Keratinocyte (primary cell): ENCODE data around the gene KRTAP4-2. TPM values are rescaled to one million over a fixed set of nuclear protein-coding genes. Genes with fewer than 3 reads are reported as not detected.

Source experiments
- DNase-seq: peaks from one replicate; pipeline ENCODE4 v3.0.0-alpha.2; 2011; ENCODE audit warnings: low read depth, missing footprints, low spot score
- FAIRE-seq: peaks from 2 replicates; lab custom pipeline; 2011; peaks lifted over from hg19 to GRCh38; lab: Jason Lieb, UNC
- H2AFZ ChIP-seq: 2 replicates; pipeline ENCODE4 v1.6.0; 2012; ENCODE audit warnings: low read length, control low read depth, inconsistent platforms; ENCODE audit not compliant: control insufficient read depth
- H3K27ac ChIP-seq: 2 replicates; pipeline ENCODE4 v1.5.1; 2011; ENCODE audit warnings: low read length; ENCODE audit not compliant: control insufficient read depth, insufficient read depth
- H3K27me3 ChIP-seq: 3 replicates; pipeline ENCODE4 v1.6.0; 2011; ENCODE audit warnings: low read length; ENCODE audit not compliant: control insufficient read depth, insufficient read depth; ENCODE audit errors: extremely low read depth
- H3K36me3 ChIP-seq, 2 experiments: 2 replicates in 1 of 2; 3 replicates in 1 of 2; pipeline ENCODE4 v1.5.1; 2011; ENCODE audit warnings: low read length in 2 of 2, mild to moderate bottlenecking in 1 of 2; ENCODE audit not compliant: control insufficient read depth in 2 of 2, insufficient read depth in 2 of 2; ENCODE audit errors: extremely low read depth in 1 of 2
- H3K4me1 ChIP-seq: 3 replicates; pipeline ENCODE4 v1.5.1; 2011; ENCODE audit warnings: low read length; ENCODE audit not compliant: control insufficient read depth, insufficient read depth; ENCODE audit errors: extremely low read depth
- H3K4me2 ChIP-seq: 3 replicates; pipeline ENCODE4 v1.6.0; 2011; ENCODE audit warnings: low read depth, low read length; ENCODE audit not compliant: control insufficient read depth, insufficient read depth; ENCODE audit errors: extremely low read depth
- H3K4me3 ChIP-seq, 3 experiments: fragments of 200-600 bp in 1 of 3; sonication (generic) in 1 of 3; 2 replicates in 2 of 3; 3 replicates in 1 of 3; pipeline ENCODE4 v1.5.1; 2011 to 2016; ENCODE audit warnings: low read length in 3 of 3, mild to moderate bottlenecking in 3 of 3, control low read depth in 2 of 3, inconsistent platforms in 1 of 3, low read depth in 1 of 3, mixed read lengths in 1 of 3, mixed run types in 1 of 3, moderate library complexity in 1 of 3; ENCODE audit not compliant: control insufficient read depth in 2 of 3, insufficient read depth in 2 of 3; ENCODE audit errors: extremely low read depth in 1 of 3
- H3K79me2 ChIP-seq: 2 replicates; pipeline ENCODE4 v1.6.0; 2012; ENCODE audit warnings: low read length; ENCODE audit not compliant: control insufficient read depth, insufficient read depth
- H3K9ac ChIP-seq: 3 replicates; pipeline ENCODE4 v1.6.0; 2011; ENCODE audit warnings: low read length; ENCODE audit not compliant: control insufficient read depth, insufficient read depth; ENCODE audit errors: extremely low read depth
- H3K9me1 ChIP-seq: 3 replicates; pipeline ENCODE4 v1.6.0; 2011; ENCODE audit warnings: low read length; ENCODE audit not compliant: control insufficient read depth, insufficient read depth; ENCODE audit errors: extremely low read depth
- H3K9me3 ChIP-seq: 2 replicates; pipeline ENCODE4 v1.5.1; 2012; ENCODE audit warnings: low read depth, low read length; ENCODE audit not compliant: control insufficient read depth
- H4K20me1 ChIP-seq: 3 replicates; pipeline ENCODE4 v1.6.0; 2011; ENCODE audit warnings: low read length; ENCODE audit not compliant: control insufficient read depth, insufficient read depth; ENCODE audit errors: extremely low read depth
- CTCF ChIP-seq, 3 experiments: IDR thresholded peaks in 1 of 3; conservative IDR thresholded peaks in 1 of 3; optimal IDR thresholded peaks in 1 of 3; 2 replicates in 2 of 3; 3 replicates in 1 of 3; pipeline versions ENCODE3 to v1.5.1; 2011; ENCODE audit warnings: low read length in 3 of 3, mild to moderate bottlenecking in 3 of 3, moderate library complexity in 2 of 3, control low read depth in 1 of 3, inconsistent platforms in 1 of 3; ENCODE audit not compliant: insufficient read depth in 2 of 3; ENCODE audit errors: extremely low read depth in 1 of 3
- EZH2 ChIP-seq: IDR thresholded peaks from one replicate; pipeline ENCODE4 v1.6.1; 2012; ENCODE audit warnings: inconsistent platforms, mild to moderate bottlenecking, low read length, moderate library complexity
- dilution Hi-C: fragments of 300-500 bp; cut with MboI; formaldehyde crosslinking; loops from one replicate; pipeline ENCODE4 v1.7.0; 2020; ENCODE audit warnings: low sequenced_read_pairs; ENCODE audit not compliant: extremely low pct_ligation_motif_present
- polyA plus RNA-seq, 5 experiments: library from polyadenylated mRNA; depleted of rRNA in 3 of 5; stranded (reverse) in 3 of 5; stranded (forward) in 1 of 5; unstranded in 1 of 5; fragments of >200 nt; gene quantifications; 1 replicate in 1 of 5; 2 replicates in 3 of 5; 3 replicates in 1 of 5; pipeline versions ENCODE4 v1.2.1 to v1.2.3, GENCODE V29; 2011 to 2012; ENCODE audit warnings: missing spikeins in 2 of 5, low read depth in 1 of 5, low replicate concordance in 1 of 5

KRTAP4-2 gene
- polyA plus RNA-seq, 1 donor (not counting 4 experiments of a cell fraction or from before 2014, with no cell fraction given): not detected

- H3K4me1 ChIP-seq: no peaks in the 10 kb centered on the region
- no peak for DNase-seq
- H3K9me1 ChIP-seq: no peaks in the 10 kb centered on the region
- no peak within 1 kb of the TSS for H2AFZ ChIP-seq
- dilution Hi-C loops: no loop called here
- no peak within 1 kb of the TSS for H3K4me2 ChIP-seq
- H4K20me1 ChIP-seq: no peaks in the 10 kb centered on the region
- H3K27ac ChIP-seq: no peak within 1 kb of the TSS
- no peaks in the 10 kb centered on the region for H3K36me3 ChIP-seq
- no peak for FAIRE-seq
- H3K4me3 ChIP-seq: no peak within 1 kb of the TSS
- H3K9me3 ChIP-seq: no peaks in the 10 kb centered on the region
- no peak within 1 kb of the TSS for H3K9ac ChIP-seq
- H3K27me3 ChIP-seq: no peaks in the 10 kb centered on the region
- TF ChIP-seq CTCF (optimal IDR thresholded peaks at IDR 0.05 in 1 of 3, IDR thresholded peaks at IDR 0.05 in 1 of 3, conservative IDR thresholded peaks at IDR 0.05 in 1 of 3; ENCODE audit: extremely low read depth in 1 of 3, insufficient read depth in 2 of 3, low read length in 3 of 3) (no peak), EZH2 (no peak)
- no peaks in the 10 kb centered on the region for H3K79me2 ChIP-seq
Measured at GRCh38 chr17:41184480-41184961, 6.5 kb upstream of the KRTAP4-2 start, which contains the start of gene KRTAP4-1. Gene KRTAP4-1, minus strand, starts transcription at chr17:41184911. Its CDS starts 57 bp downstream, at chr17:41184854.

GRCh38 chr17:41178843-41179616 lies 1.0 kb upstream of the KRTAP4-2 start:
- Histone ChIP-seq H3K27me3 (no peaks in the 10 kb centered on the region), H3K4me3 (no peak overlapping the region), H3K9me1 (no peaks in the 10 kb centered on the region), H3K27ac (no peak overlapping the region), H3K79me2 (no peaks in the 10 kb centered on the region), H4K20me1 (no peaks in the 10 kb centered on the region), H3K4me1 (peaks cover 9% of the 10 kb centered on the region), H2AFZ (no peak overlapping the region), H3K9ac (no peak overlapping the region), H3K9me3 (no peaks in the 10 kb centered on the region), H3K36me3 (no peaks in the 10 kb centered on the region), H3K4me2 (no peak overlapping the region)
- TF ChIP-seq EZH2: no peak
- TF ChIP-seq CTCF (optimal IDR thresholded peaks at IDR 0.05 in 1 of 3, IDR thresholded peaks at IDR 0.05 in 1 of 3, conservative IDR thresholded peaks at IDR 0.05 in 1 of 3; ENCODE audit: extremely low read depth in 1 of 3, insufficient read depth in 2 of 3, low read length in 3 of 3): no peak
- FAIRE-seq: peak; percentile 29
- no peak for DNase-seq
- dilution Hi-C loops: no loop called here
